GM23248 (cell line): ENCODE measurements around the gene MTUS2. TPM values are rescaled to one million over a fixed set of nuclear protein-coding genes. Genes with fewer than 3 reads are reported as not detected.

Source experiments
- DNase-seq: peaks from one replicate; pipeline ENCODE4 v3.0.0-alpha.2; 2015
- H2AFZ ChIP-seq: fragments of 200-600 bp; sonication (generic); 2 replicates; pipeline ENCODE4 v1.6.1; 2016; ENCODE audit warnings: antibody characterized with exemption
- H3F3A ChIP-seq: fragments of 200-600 bp; sonication (generic); 2 replicates; pipeline ENCODE4 v1.6.1; 2016; ENCODE audit warnings: mild to moderate bottlenecking, antibody characterized with exemption, mixed run types; ENCODE audit not compliant: insufficient read depth
- H3K27ac ChIP-seq: fragments of 200-600 bp; sonication (generic); 2 replicates; pipeline ENCODE4 v1.5.1; 2016; ENCODE audit warnings: mild to moderate bottlenecking
- H3K27me3 ChIP-seq: fragments of 200-600 bp; sonication (generic); replicated peaks from 2 replicates; pipeline ENCODE4 v1.6.1; 2016; ENCODE audit warnings: mild to moderate bottlenecking; ENCODE audit not compliant: insufficient read depth
- H3K36me3 ChIP-seq: fragments of 200-600 bp; sonication (generic); 2 replicates; pipeline ENCODE4 v1.6.1; 2016; ENCODE audit warnings: low read depth, mild to moderate bottlenecking
- H3K4me1 ChIP-seq: fragments of 200-600 bp; sonication (generic); 2 replicates; pipeline ENCODE4 v1.6.1; 2016; ENCODE audit warnings: mild to moderate bottlenecking; ENCODE audit not compliant: insufficient read depth
- H3K4me2 ChIP-seq: fragments of 200-600 bp; sonication (generic); one replicate; pipeline ENCODE4 v1.6.1; 2016; ENCODE audit warnings: mild to moderate bottlenecking; ENCODE audit not compliant: unreplicated experiment
- H3K4me3 ChIP-seq: fragments of 200-600 bp; sonication (generic); 2 replicates; pipeline ENCODE4 v1.5.1; 2016; ENCODE audit warnings: mild to moderate bottlenecking
- H3K79me2 ChIP-seq: fragments of 200-600 bp; sonication (generic); 2 replicates; pipeline ENCODE4 v1.6.1; 2016; ENCODE audit warnings: mild to moderate bottlenecking; ENCODE audit not compliant: insufficient read depth
- H3K9ac ChIP-seq: fragments of 200-600 bp; sonication (generic); 2 replicates; pipeline ENCODE4 v1.6.1; 2016; ENCODE audit warnings: mild to moderate bottlenecking
- H3K9me2 ChIP-seq: fragments of 200-600 bp; sonication (generic); 2 replicates; pipeline ENCODE4 v1.6.1; 2016; ENCODE audit warnings: mixed run types, mild to moderate bottlenecking, moderate library complexity; ENCODE audit not compliant: insufficient read depth
- H3K9me3 ChIP-seq: fragments of 200-600 bp; sonication (generic); one replicate; pipeline ENCODE4 v1.6.1; 2017; ENCODE audit warnings: low read depth
- H4K20me1 ChIP-seq: fragments of 200-600 bp; sonication (generic); 2 replicates; pipeline ENCODE4 v1.6.0; 2016; ENCODE audit not compliant: insufficient read depth
- EZH2 ChIP-seq: fragments of 200-600 bp; sonication (generic); IDR thresholded peaks from 2 replicates; pipeline ENCODE4 v1.6.1; 2018; ENCODE audit warnings: antibody characterized with exemption, mild to moderate bottlenecking; ENCODE audit not compliant: insufficient read depth, poor library complexity, severe bottlenecking
- EZH2phosphoT487 ChIP-seq: fragments of 200-600 bp; sonication (generic); IDR thresholded peaks from 2 replicates; pipeline ENCODE4 v1.6.1; 2018; ENCODE audit warnings: antibody characterized with exemption, moderate library complexity, mild to moderate bottlenecking, low read depth; ENCODE audit not compliant: insufficient read depth
- WGBS, 2 experiments: methylation state at CpG; one replicate each; pipeline ENCODE4 v1.1.6; 2015 to 2017; ENCODE audit warnings: low lambda C conversion rate in 2 of 2, low coverage in 1 of 2; ENCODE audit errors: missing lambda C conversion rate in 2 of 2; 5-methylcytosine and 5-hydroxymethylcytosine counted together
- in situ Hi-C: fragments of 300-500 bp; cut with MboI; formaldehyde crosslinking; loops from 2 replicates; pipeline ENCODE4 v1.15.0; 2020
- polyA plus RNA-seq: library from polyadenylated mRNA; unstranded; fragments of >200 nt; fragmentation: Nextera tagmentation; extraction: Ambion mirVana; gene quantifications from 2 replicates; pipeline ENCODE4 v1.2.1, GENCODE V29; 2016
- total RNA-seq: library from RNA; depleted of rRNA; stranded (reverse); fragments of >200 nt; shearing (Covaris generic); gene quantifications from 2 replicates; pipeline ENCODE4 v1.2.3, GENCODE V29; 2014

The MTUS2 gene
- total and polyA plus RNA-seq, 2 experiments from 2014 or later = 0.43 to 0.74 TPM

DNA sequence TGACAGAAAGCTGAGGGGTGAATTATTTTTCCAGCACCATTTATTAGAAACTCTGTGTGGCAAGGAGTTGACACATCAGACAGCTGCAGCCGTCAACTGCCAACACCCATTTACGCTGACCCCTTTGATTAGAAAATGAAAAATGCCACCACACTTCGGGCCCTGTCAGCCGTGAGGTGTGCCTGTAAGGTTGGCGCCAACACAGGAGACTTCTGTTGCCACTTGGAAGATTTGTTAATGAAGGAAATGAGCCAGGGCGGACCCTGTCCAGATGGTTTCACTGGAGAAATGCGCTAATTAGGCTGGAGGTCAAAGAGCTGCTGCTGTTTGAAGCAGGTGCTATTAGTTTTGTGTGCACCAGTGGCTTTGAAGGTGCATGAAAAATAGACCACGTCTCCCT is 297.5 kb downstream of the MTUS2 start:
- Histone ChIP-seq H3K27me3 (no peaks in the 10 kb centered on the region), H3K27ac (no peak overlapping the region), H3K4me3 (no peak overlapping the region), H3K36me3 (no peaks in the 10 kb centered on the region), H4K20me1 (no peaks in the 10 kb centered on the region), H3K9me2 (no peaks in the 10 kb centered on the region), H3K9me3 (no peaks in the 10 kb centered on the region), H3K4me1 (no peaks in the 10 kb centered on the region), H3K9ac (no peak overlapping the region), H2AFZ (no peak overlapping the region), H3K4me2 (no peak overlapping the region), H3F3A (no peaks in the 10 kb centered on the region), H3K79me2 (no peaks in the 10 kb centered on the region)
- DNase-seq = no peak
- WGBS, 2 experiments = 30 to 41% methylated on average over 8 of the region's 8 CpGs
- TF ChIP-seq EZH2 = no peak
- no peak for TF ChIP-seq EZH2phosphoT487
- in situ Hi-C loops = no loop called here

DNA sequence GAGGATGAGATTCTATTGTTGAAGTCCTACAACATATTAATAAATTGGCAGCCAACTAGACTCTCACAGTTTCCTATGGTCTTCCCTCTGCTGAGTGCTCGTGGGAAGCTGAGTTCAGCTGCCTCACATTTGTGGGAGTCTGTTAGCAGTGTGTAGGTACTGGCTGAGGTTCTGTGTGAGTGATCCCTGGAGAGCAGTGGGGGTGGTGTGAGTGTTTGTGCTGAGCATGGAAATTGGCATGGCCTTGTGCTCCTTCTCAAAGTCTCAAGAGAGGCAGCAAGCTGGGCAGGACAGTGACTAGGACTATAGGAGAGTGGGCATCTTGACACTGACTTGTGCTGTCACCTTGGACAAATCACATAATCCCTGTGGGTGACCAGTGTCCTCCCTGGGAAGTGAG is 298.3 kb downstream of the MTUS2 start:
- in situ Hi-C loops = no loop called here
- WGBS, 2 experiments = 0 to 5% methylated on average over 1 of the region's 1 CpG
- no peaks in the 10 kb centered on the region for H3K9me3 ChIP-seq
- H3K4me2 ChIP-seq = no peak overlapping the region
- H3K27ac ChIP-seq = no peak overlapping the region
- no peaks in the 10 kb centered on the region for H4K20me1 ChIP-seq
- no peak for DNase-seq
- TF ChIP-seq EZH2phosphoT487 (no peak), EZH2 (no peak)
- H2AFZ ChIP-seq = no peak overlapping the region
- H3K9me2 ChIP-seq = no peaks in the 10 kb centered on the region
- no peaks in the 10 kb centered on the region for H3K79me2 ChIP-seq
- no peaks in the 10 kb centered on the region for H3K36me3 ChIP-seq
- no peaks in the 10 kb centered on the region for H3K4me1 ChIP-seq
- no peaks in the 10 kb centered on the region for H3K27me3 ChIP-seq
- H3K4me3 ChIP-seq = no peak overlapping the region
- no peaks in the 10 kb centered on the region for H3F3A ChIP-seq
- H3K9ac ChIP-seq = no peak overlapping the region

DNA sequence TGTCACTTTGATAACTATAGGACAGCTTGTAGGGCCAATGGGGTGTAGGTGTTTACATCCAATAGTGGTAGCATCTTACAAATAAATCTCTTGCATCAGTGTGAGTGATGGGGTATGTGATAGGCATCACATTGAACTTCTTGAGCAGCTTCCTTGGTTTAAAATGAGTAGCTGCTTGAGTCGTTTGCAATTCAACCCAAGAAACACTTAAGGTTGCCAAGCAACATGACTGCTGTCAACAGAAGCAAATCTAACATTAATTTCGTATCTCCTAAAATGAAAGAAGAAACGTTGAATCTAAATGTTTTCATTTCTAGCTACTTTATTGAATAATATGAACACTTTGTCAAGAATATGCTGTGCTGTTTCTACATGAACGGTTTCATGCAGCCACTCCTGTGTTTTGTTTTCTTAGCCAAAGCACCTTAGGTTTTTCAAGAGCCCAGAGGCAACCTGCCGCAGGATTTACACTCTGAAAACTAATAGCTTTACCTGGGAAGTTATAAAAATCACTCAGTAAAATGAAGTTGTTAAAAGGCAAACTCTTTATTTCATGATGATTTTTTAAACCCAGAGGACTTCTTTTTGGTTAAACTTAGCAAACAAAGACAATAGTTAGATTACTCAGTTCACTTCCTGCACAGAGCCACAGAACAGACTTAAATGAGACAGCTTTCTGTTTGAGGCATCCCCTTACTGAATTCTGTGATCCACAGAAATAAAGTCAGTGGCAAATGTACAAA is 305.2 kb downstream of the MTUS2 start:
- Histone ChIP-seq H3F3A (no peaks in the 10 kb centered on the region), H3K9me2 (no peaks in the 10 kb centered on the region), H3K79me2 (no peaks in the 10 kb centered on the region), H3K36me3 (no peaks in the 10 kb centered on the region), H3K9me3 (no peaks in the 10 kb centered on the region), H3K4me3 (no peak overlapping the region), H2AFZ (no peak overlapping the region), H3K27ac (no peak overlapping the region), H3K4me1 (no peaks in the 10 kb centered on the region), H3K27me3 (no peaks in the 10 kb centered on the region), H3K9ac (no peak overlapping the region), H3K4me2 (no peak overlapping the region), H4K20me1 (no peaks in the 10 kb centered on the region)
- no peak for DNase-seq
- WGBS, 2 experiments = 12 to 16% methylated on average over 5 of the region's 5 CpGs
- TF ChIP-seq EZH2 (no peak), EZH2phosphoT487 (no peak)
- in situ Hi-C loops = no loop called here

DNA sequence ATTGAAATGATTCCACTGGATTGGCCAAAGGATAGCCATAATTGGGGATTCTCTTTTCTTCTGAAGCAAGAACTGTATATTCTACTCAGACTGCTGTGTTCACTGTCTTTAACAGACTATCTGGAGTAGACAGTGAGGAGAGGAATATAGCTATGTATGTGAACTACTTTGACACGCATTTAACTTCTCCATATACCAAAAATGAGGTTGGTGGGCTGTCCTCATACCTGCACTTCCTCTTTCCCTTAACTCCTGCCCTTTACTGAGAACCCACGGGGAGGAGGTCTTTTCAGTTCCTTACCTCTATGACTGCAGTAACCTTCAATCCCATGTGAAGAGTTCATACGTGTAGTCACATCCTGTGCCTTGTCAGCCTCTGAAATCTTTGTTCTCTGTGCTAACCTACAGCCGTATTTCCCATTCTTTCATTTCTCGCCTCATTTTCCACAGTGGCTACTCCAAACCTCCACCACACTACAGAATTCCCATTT is 305.8 kb downstream of the MTUS2 start:
- Histone ChIP-seq H3K9me2 (no peaks in the 10 kb centered on the region), H3K9me3 (no peaks in the 10 kb centered on the region), H2AFZ (no peak overlapping the region), H3K79me2 (no peaks in the 10 kb centered on the region), H3K9ac (no peak overlapping the region), H3F3A (no peaks in the 10 kb centered on the region), H3K27ac (no peak overlapping the region), H3K4me2 (no peak overlapping the region), H4K20me1 (no peaks in the 10 kb centered on the region), H3K36me3 (no peaks in the 10 kb centered on the region), H3K4me3 (no peak overlapping the region), H3K27me3 (no peaks in the 10 kb centered on the region), H3K4me1 (no peaks in the 10 kb centered on the region)
- no peak for DNase-seq
- TF ChIP-seq EZH2phosphoT487 (no peak), EZH2 (no peak)
- in situ Hi-C loops = no loop called here
- WGBS, 2 experiments = 13 to 23% methylated on average over 5 of the region's 5 CpGs

DNA sequence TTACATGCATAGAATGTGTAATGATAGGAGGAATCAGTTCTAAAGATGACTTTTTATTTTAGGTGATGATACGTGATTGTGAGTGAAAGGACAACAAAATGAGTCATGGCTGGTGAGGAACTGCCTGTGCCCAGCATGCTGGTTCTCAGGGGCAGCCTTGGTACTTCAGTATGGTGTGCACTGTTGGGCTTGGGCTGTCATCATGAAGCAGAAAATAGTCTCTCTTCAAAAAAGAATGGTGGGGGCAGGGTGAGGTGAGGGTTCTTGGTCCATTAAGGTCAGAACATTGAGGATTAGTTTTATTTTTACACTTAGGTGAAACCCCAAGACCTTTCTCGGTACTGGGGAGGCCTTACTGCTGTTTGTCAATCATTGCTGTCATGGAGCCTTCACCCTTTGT is 309.5 kb downstream of the MTUS2 start:
- no peaks in the 10 kb centered on the region for H3K9me2 ChIP-seq
- no peaks in the 10 kb centered on the region for H3K9me3 ChIP-seq
- H3K9ac ChIP-seq = no peak overlapping the region
- H3K4me1 ChIP-seq = no peaks in the 10 kb centered on the region
- H3K27ac ChIP-seq = no peak overlapping the region
- no peak for TF ChIP-seq EZH2
- TF ChIP-seq EZH2phosphoT487 = no peak
- no peak for DNase-seq
- H3F3A ChIP-seq = no peaks in the 10 kb centered on the region
- no peaks in the 10 kb centered on the region for H3K27me3 ChIP-seq
- no peak overlapping the region for H3K4me2 ChIP-seq
- no peaks in the 10 kb centered on the region for H3K36me3 ChIP-seq
- H2AFZ ChIP-seq = no peak overlapping the region
- WGBS, 2 experiments = 7 to 12% methylated on average over 2 of the region's 2 CpGs
- in situ Hi-C loops = no loop called here
- H3K4me3 ChIP-seq = no peak overlapping the region
- no peaks in the 10 kb centered on the region for H4K20me1 ChIP-seq
- no peaks in the 10 kb centered on the region for H3K79me2 ChIP-seq
